Heart right ventricle (tissue), 16 donors: ENCODE data around the gene RBM33. TPM values are rescaled to one million over a fixed set of nuclear protein-coding genes. Genes with fewer than 3 reads are reported as not detected.
"Not testable (repeated sequence)": the region's sequence is repeated elsewhere in the genome, so short reads cannot be mapped to it uniquely, and the experiment has no call there.

Source experiments
- ATAC-seq, 8 donors: fragments of 200-7000 bp; cut with Tn5 transposase; one replicate each; pipeline ENCODE4 v1.9.1; 2020; ENCODE audit warnings: mild to moderate bottlenecking in 8 of 8, moderate library complexity in 8 of 8, moderate number of reproducible peaks in 1 of 8
- DNase-seq, 2 donors: peaks; one replicate each; pipeline ENCODE4 v3.0.0-alpha.2; 2020
- H3K27ac ChIP-seq, 10 donors: fragments of 200-600 bp; sonication (generic) in 2 of 10; one replicate each; pipeline versions ENCODE4 v1.5.0 to v1.8.0; 2020 to 2022; ENCODE audit warnings: mild to moderate bottlenecking in 3 of 10
- H3K27me3 ChIP-seq, 7 donors: fragments of 200-600 bp; one replicate each; pipeline ENCODE4 v1.8.0; 2021 to 2022; ENCODE audit warnings: mild to moderate bottlenecking in 2 of 7
- H3K36me3 ChIP-seq, 9 donors: fragments of 200-600 bp; sonication (generic) in 1 of 9; one replicate each; pipeline versions ENCODE4 v1.5.0 to v1.8.0; 2020 to 2022; ENCODE audit warnings: mild to moderate bottlenecking in 2 of 9
- H3K4me1 ChIP-seq, 9 donors: fragments of 200-600 bp; sonication (generic) in 1 of 9; one replicate each; pipeline versions ENCODE4 v1.5.0 to v1.8.0; 2020 to 2022; ENCODE audit warnings: mild to moderate bottlenecking in 4 of 9
- H3K4me3 ChIP-seq, 10 donors: fragments of 200-600 bp; sonication (generic) in 2 of 10; one replicate each; pipeline versions ENCODE4 v1.5.0 to v1.8.0; 2020 to 2022; ENCODE audit warnings: mild to moderate bottlenecking in 7 of 10, moderate library complexity in 2 of 10
- H3K9me3 ChIP-seq, 11 donors: fragments of 200-600 bp in 10 of 11; sonication (generic) in 2 of 11; one replicate each; pipeline versions ENCODE4 v1.5.0 to v1.8.0; 2013 to 2022; ENCODE audit warnings: mild to moderate bottlenecking in 2 of 11, control low read depth in 1 of 11, moderate library complexity in 1 of 11
- WGBS, 2 donors: extraction: QIAGEN DNeasy Blood & Tissue Kit; methylation state at CpG; one replicate each; pipeline ENCODE4 v1.1.7; 2013; ENCODE audit warnings: inconsistent platforms in 1 of 2; 5-methylcytosine and 5-hydroxymethylcytosine counted together
- intact Hi-C, 10 donors: fragments of 100-400 bp; cut with DNase I; formaldehyde crosslinking; loops; one replicate each; pipeline versions ENCODE4 v1.11.1 to v1.14.2; 2022
- polyA plus RNA-seq, 2 donors: library from polyadenylated mRNA; stranded (reverse); fragments of 200-250 nt; gene quantifications; one replicate each; pipeline ENCODE4 v1.2.3, GENCODE V29; 2013
- total RNA-seq, 10 donors: library from RNA; stranded (reverse); fragmentation: NEBNext Ultra II Directional in 3 of 10; extraction: Animal tissue kit (Norgen Biotek cat#: 25700) in 3 of 10; gene quantifications; one replicate each; pipeline versions ENCODE4 v1.2.1 to v1.2.4, GENCODE V29; 2021 to 2023
- TF ChIP-seq, protein P1 (sequence below), 9 donors: fragments of 200-600 bp; sonication (generic) in 2 of 9; IDR thresholded peaks; one replicate each; pipeline versions ENCODE4 v1.5.0 to v1.8.0; 2021 to 2022; ENCODE audit warnings: antibody characterized with exemption in 9 of 9, mild to moderate bottlenecking in 5 of 9, moderate library complexity in 1 of 9
- donor health status: Arrhythmogenic right ventricular cardiomyopathy.
- donor health status: ischemic (EF 13 %, LVEDD 7.1; RV severe dilation, severe dysfunction).
- donor health status: healthy with polysubstance abuse.
- donor health status: DM: no; HTN: yes; CAD: no.
- donor health status: DM: no; HTN: no; CAD: no.
- donor health status: ischemic (EF 25% LVEDD 6.9; RV normal size, moderate dysfunction).
- donor health status: ischemic (EF 25% LVEDD 5.7; RV mildly dilated, moderate dysfunction).
- donor health status: healthy.
- donor health status: DM: yes; HTN: yes; CAD: no.
- donor health status: Ischemic cardiomyopathy.
- donor health status: ischemic (EF 35%, LVEDD 5.7; RV mildly dilated, moderate dysfunction).
- donor health status: nonischemic (EF 11% LVEDD 7.7; RV severe dilation, severe dysfunction).
- donor health status: DM: yes; HTN: yes; CAD: no.
- donor health status: PGD.
- donor health status: ischemic (EF 29% LVEDD 5.4; RV normal size, mild dysfunction).
- donor health status: nonischemic (EF 23%, LVEDD 6.1; RV moderate dilation, normal function).

Gene RBM33
- total and polyA plus RNA-seq, 12 donors = 9.5 to 44.6 (median 35.7) TPM

DNA sequence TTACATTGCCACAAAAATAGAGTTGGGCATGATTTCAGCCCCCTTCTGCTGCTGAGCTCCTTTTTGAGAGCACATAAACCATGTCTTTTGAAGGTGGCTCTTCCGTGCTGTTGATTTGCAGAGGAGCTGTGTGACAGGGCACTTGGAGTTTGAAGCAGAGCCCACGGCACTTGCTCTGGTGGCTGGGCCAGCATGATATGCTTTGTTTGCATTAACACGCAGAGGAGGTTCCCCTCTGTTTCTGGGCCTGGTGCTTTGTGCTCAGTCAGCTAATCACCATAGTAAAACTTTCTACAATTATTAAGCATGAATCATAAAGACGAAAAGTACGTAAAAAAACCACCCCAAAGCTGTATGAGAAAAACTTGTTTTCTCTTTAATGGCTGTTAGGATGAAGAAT is 40.1 kb downstream of the RBM33 start:
- no peak for ATAC-seq
- intact Hi-C loops = no loop called here
- WGBS, 2 donors = 60 to 72% methylated on average over 5 of the region's 5 CpGs
- TF ChIP-seq, protein P1, sequence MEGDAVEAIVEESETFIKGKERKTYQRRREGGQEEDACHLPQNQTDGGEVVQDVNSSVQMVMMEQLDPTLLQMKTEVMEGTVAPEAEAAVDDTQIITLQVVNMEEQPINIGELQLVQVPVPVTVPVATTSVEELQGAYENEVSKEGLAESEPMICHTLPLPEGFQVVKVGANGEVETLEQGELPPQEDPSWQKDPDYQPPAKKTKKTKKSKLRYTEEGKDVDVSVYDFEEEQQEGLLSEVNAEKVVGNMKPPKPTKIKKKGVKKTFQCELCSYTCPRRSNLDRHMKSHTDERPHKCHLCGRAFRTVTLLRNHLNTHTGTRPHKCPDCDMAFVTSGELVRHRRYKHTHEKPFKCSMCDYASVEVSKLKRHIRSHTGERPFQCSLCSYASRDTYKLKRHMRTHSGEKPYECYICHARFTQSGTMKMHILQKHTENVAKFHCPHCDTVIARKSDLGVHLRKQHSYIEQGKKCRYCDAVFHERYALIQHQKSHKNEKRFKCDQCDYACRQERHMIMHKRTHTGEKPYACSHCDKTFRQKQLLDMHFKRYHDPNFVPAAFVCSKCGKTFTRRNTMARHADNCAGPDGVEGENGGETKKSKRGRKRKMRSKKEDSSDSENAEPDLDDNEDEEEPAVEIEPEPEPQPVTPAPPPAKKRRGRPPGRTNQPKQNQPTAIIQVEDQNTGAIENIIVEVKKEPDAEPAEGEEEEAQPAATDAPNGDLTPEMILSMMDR (IDR thresholded peaks at IDR 0.05) = no peak
- Histone ChIP-seq H3K36me3 (peaks cover 0 to 71% (median 18%) of the 10 kb centered on the region in 9 donors), H3K9me3 (peaks cover 0 to 15% (median 0%) of the 10 kb centered on the region in 11 donors), H3K4me3 (no peak overlapping the region), H3K4me1 (peaks cover 0 to 28% (median 16%) of the 10 kb centered on the region in 9 donors), H3K27ac (no peak overlapping the region), H3K27me3 (no peaks in the 10 kb centered on the region)
- DNase-seq = no peak

- no peak for DNase-seq
- peaks cover 0 to 17% (median 0%) of the 10 kb centered on the region in 11 donors for H3K9me3 ChIP-seq
- WGBS, 2 donors = 95 to 96% methylated on average over 12 of the region's 12 CpGs
- TF ChIP-seq, protein P1 (IDR thresholded peaks at IDR 0.05) = no peak
- H3K4me1 ChIP-seq = peaks cover 0 to 25% (median 16%) of the 10 kb centered on the region in 9 donors
- intact Hi-C loops = no loop called here
- no peak for ATAC-seq
- H3K27ac ChIP-seq = no peak overlapping the region
- H3K27me3 ChIP-seq = no peaks in the 10 kb centered on the region
- H3K4me3 ChIP-seq = no peak overlapping the region
- peaks cover 0 to 64% (median 18%) of the 10 kb centered on the region in 9 donors for H3K36me3 ChIP-seq
Measured at GRCh38 chr7:155685070-155685790, 40.8 kb downstream of the RBM33 start.

DNA sequence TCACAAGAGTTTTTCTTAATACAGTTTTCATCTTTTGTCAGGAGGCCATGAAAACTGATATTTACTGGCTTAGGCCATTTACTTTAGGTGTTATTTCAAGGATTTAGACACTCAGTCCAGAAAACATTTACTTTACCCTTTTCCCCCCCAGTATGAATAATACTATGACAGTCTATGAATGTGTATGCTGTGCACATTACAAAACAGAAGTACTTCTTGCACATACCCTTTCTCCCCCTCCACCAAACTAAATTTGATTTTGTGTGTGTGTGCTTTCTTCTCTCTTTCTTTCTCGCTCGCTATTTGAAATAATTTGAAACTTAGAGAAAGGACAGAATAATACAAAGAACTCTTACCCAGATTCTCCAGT is 41.3 kb downstream of the RBM33 start:
- ATAC-seq = no peak
- 91 to 98% methylated on average over 2 of the region's 2 CpGs for WGBS, 2 donors

DNA sequence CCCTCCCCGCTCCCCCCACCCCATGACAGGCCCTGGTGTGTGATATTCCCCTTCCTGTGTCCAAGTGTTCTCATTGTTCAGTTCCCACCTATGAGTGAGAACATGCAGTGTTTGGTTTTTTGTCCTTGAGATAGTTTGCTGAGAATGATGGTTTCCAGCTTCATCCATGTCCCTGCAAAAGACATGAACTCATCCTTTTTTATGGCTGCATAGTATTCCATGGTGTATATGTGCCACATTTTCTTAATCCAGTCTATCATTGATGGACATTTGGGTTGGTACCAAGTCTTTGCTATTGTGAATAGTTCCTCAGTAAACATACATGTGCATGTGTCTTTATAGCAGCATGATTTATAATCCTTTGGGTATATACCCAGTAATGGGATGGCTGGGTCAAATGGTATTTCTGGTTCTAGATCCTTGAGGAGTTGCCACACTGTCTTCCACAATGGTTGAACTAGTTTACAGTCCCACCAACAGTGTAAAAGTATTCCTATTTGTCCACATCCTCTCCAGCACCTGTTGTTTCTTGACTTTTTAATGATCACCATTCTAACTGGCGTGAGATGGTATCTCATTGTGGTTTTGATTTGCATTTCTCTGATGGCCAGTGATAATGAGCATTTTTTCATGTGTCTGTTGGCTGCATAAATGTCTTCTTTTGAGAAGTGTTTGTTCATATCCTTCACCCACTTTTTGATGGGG is 42.3 kb downstream of the RBM33 start:
- H3K27me3 ChIP-seq, intact Hi-C loops, H3K4me3 ChIP-seq, ATAC-seq, DNase-seq, H3K27ac ChIP-seq: not testable (repeated sequence)
- H3K4me1 ChIP-seq = peaks cover 0 to 16% (median 10%) of the 10 kb centered on the region in 9 donors
- WGBS, 2 donors = 50 to 81% methylated on average over 2 of the region's 2 CpGs
- H3K36me3 ChIP-seq = peaks cover 0 to 49% (median 8%) of the 10 kb centered on the region in 9 donors
- H3K9me3 ChIP-seq = peaks cover 0 to 23% (median 0%) of the 10 kb centered on the region in 11 donors

More for the DNA sequence above, 41.3 kb downstream of the RBM33 start:
- Histone ChIP-seq H3K4me3 (no peak overlapping the region), H3K9me3 (peaks cover 0 to 22% (median 0%) of the 10 kb centered on the region in 11 donors), H3K27me3 (no peaks in the 10 kb centered on the region), H3K27ac (no peak overlapping the region), H3K36me3 (peaks cover 0 to 59% (median 15%) of the 10 kb centered on the region in 9 donors), H3K4me1 (peaks cover 0 to 20% (median 10%) of the 10 kb centered on the region in 9 donors)
- DNase-seq = no peak
- TF ChIP-seq, protein P1 (IDR thresholded peaks at IDR 0.05) = no peak
- intact Hi-C loops = no loop called here

DNA sequence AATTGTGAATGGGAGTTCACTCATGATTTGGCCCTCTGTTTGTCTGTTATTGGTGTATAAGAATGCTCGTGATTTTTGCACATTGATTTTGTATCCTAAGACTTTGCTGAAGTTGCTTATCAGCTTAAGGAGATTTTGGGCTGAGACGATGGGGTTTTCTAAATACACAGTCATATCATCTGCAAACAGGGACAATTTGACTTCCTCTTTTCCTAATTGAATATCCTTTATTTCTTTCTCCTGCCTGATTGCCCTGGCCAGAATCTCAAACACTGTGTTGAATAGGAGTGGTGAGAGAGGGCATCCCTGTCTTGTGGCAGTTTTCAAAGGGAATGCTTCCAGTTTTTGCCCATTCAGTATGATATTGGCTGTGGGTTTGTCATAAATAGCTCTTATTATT is 43.8 kb downstream of the RBM33 start:
- Histone ChIP-seq H3K36me3 (peaks cover 0 to 40% (median 8%) of the 10 kb centered on the region in 9 donors), H3K9me3 (peaks cover 0 to 23% (median 0%) of the 10 kb centered on the region in 11 donors), H3K4me1 (peaks cover 0 to 31% (median 21%) of the 10 kb centered on the region in 9 donors)
- H3K27ac ChIP-seq, intact Hi-C loops, H3K27me3 ChIP-seq, H3K4me3 ChIP-seq, DNase-seq, ATAC-seq: not testable (repeated sequence)
- WGBS, 2 donors = 75 to 84% methylated on average over 2 of the region's 2 CpGs

DNA sequence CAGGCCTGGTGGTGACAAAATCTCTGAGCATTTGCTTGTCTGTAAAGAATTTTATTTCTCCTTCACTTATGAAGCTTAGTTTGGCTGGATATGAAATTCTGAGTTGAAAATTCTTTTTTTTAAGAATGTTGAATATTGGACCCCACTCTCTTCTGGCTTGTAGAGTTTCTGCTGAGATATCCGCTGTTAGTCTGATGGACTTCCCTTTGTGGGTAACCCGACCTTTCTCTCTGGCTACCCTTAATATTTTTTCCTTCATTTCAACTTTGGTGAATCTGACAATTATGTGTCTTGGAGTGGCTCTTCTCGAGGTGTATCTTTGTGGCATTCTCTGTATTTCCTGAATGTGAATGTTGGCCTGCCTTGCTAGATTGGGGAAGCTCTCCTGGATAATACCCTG is 46.2 kb downstream of the RBM33 start:
- H3K27ac ChIP-seq, intact Hi-C loops, DNase-seq, H3K4me3 ChIP-seq, H3K27me3 ChIP-seq, ATAC-seq: not testable (repeated sequence)
- H3K9me3 ChIP-seq = peaks cover 0 to 23% (median 0%) of the 10 kb centered on the region in 11 donors
- H3K4me1 ChIP-seq = peaks cover 0 to 37% (median 11%) of the 10 kb centered on the region in 9 donors
- peaks cover 0 to 17% (median 7%) of the 10 kb centered on the region in 9 donors for H3K36me3 ChIP-seq
- WGBS, 2 donors = 89% methylated on average over 3 of the region's 3 CpGs
